WTC11 (cell line): ENCODE results near the gene LIF. TPM values are rescaled to one million over a fixed set of nuclear protein-coding genes. Genes with fewer than 3 reads are reported as not detected.

Experiments used
- ATAC-seq: fragments of 200-7000 bp; cut with Tn5 transposase; 2 replicates; pipeline ENCODE4 v1.10.0; 2021; ENCODE audit warnings: mild to moderate bottlenecking, moderate library complexity
- CTCF ChIA-PET: fragments of 300-600 bp; sonication (Branson Sonifier 250); formaldehyde crosslinking; loops from one replicate; lab custom pipeline; 2021; ENCODE audit warnings: antibody characterized with exemption; lab: Charles Lee
- POLR2A ChIA-PET: fragments of 350-600 bp; sonication (Branson Sonifier 250); formaldehyde crosslinking; loops from one replicate; lab custom pipeline; 2021; ENCODE audit warnings: antibody characterized with exemption; lab: Charles Lee
- DNase-seq: peaks from one replicate; pipeline ENCODE4 v3.0.0; 2021; ENCODE audit warnings: low spot score
- H3K27ac Mint-ChIP-seq: 2 replicates; pipeline ENCODE4 v1.8.0; 2021; ENCODE audit warnings: mixed read lengths
- H3K27me3 Mint-ChIP-seq: 2 replicates; pipeline ENCODE4 v1.8.0; 2021; ENCODE audit warnings: low read depth, mild to moderate bottlenecking, moderate library complexity, mixed read lengths
- H3K36me3 Mint-ChIP-seq: 2 replicates; pipeline ENCODE4 v1.8.0; 2021; ENCODE audit warnings: mixed read lengths
- H3K4me1 Mint-ChIP-seq: 2 replicates; pipeline ENCODE4 v1.8.0; 2022; ENCODE audit warnings: mixed read lengths
- H3K4me3 Mint-ChIP-seq: 2 replicates; pipeline ENCODE4 v1.8.0; 2021; ENCODE audit warnings: mild to moderate bottlenecking, moderate library complexity, mixed read lengths
- H3K9me3 Mint-ChIP-seq: 2 replicates; pipeline ENCODE4 v1.8.0; 2021; ENCODE audit warnings: mixed read lengths
- GABPB1 ChIP-seq: sonication (generic); formaldehyde crosslinking; IDR thresholded peaks from 2 replicates; pipeline ENCODE4 v1.8.1; 2023; ENCODE audit warnings: mild to moderate bottlenecking, missing genetic modification reagents
- GTF2I ChIP-seq: fragments of 250-450 bp; sonication (Bioruptor Pico); conservative IDR thresholded peaks from 2 replicates; pipeline ENCODE4 v1.4.0; 2021; ENCODE audit warnings: mild to moderate bottlenecking
- HMGA2 ChIP-seq: fragments of 250-450 bp; sonication (Bioruptor Pico); IDR thresholded peaks from 2 replicates; pipeline ENCODE4 v1.4.0; 2021; ENCODE audit warnings: mild to moderate bottlenecking, moderate library complexity
- JAZF1 ChIP-seq: fragments of 250-450 bp; sonication (Bioruptor Pico); IDR thresholded peaks from 2 replicates; pipeline ENCODE4 v1.9.0; 2021; ENCODE audit warnings: moderate library complexity, mild to moderate bottlenecking, inconsistent platforms
- RELA ChIP-seq: sonication (generic); formaldehyde crosslinking; IDR thresholded peaks from 2 replicates; pipeline ENCODE4 v1.8.1; 2022; ENCODE audit warnings: missing genetic modification reagents, mild to moderate bottlenecking, borderline replicate concordance
- SMAD3 ChIP-seq: sonication (generic); formaldehyde crosslinking; IDR thresholded peaks from 2 replicates; pipeline ENCODE4 v1.8.0; 2022; ENCODE audit warnings: missing genetic modification reagents, mild to moderate bottlenecking, borderline replicate concordance
- SP1 ChIP-seq: sonication (generic); formaldehyde crosslinking; conservative IDR thresholded peaks from 2 replicates; pipeline ENCODE4 v1.8.1; 2022; ENCODE audit warnings: missing genetic modification reagents
- ZBTB21 ChIP-seq: sonication (generic); formaldehyde crosslinking; IDR thresholded peaks from 2 replicates; pipeline ENCODE4 v1.8.1; 2023; ENCODE audit warnings: mild to moderate bottlenecking, missing genetic modification reagents, borderline replicate concordance
- total RNA-seq: library from RNA; stranded (reverse); gene quantifications from 3 replicates; pipeline ENCODE4 v1.2.3, GENCODE V29; 2021
- TF ChIP-seq, protein P1 (sequence below): fragments of 250-450 bp; sonication (Bioruptor Pico); conservative IDR thresholded peaks from 2 replicates; pipeline ENCODE4 v1.9.0; 2021; ENCODE audit warnings: mild to moderate bottlenecking
- TF ChIP-seq, protein P2 (sequence below): sonication (generic); formaldehyde crosslinking; IDR thresholded peaks from 2 replicates; pipeline ENCODE4 v1.8.0; 2023; ENCODE audit warnings: missing genetic modification reagents, mild to moderate bottlenecking, borderline replicate concordance
- TF ChIP-seq, protein P3 (sequence below): sonication (generic); formaldehyde crosslinking; IDR thresholded peaks from 2 replicates; pipeline ENCODE4 v1.8.0; 2022; ENCODE audit warnings: mild to moderate bottlenecking, missing genetic modification reagents
- TF ChIP-seq, protein P4 (sequence below): sonication (generic); formaldehyde crosslinking; IDR thresholded peaks from 2 replicates; pipeline ENCODE4 v1.8.1; 2022; ENCODE audit warnings: low read depth, mild to moderate bottlenecking, moderate library complexity, missing genetic modification reagents, borderline replicate concordance
- TF ChIP-seq, protein P5 (sequence below): sonication (generic); formaldehyde crosslinking; conservative IDR thresholded peaks from 2 replicates; pipeline ENCODE4 v1.8.1; 2023; ENCODE audit warnings: mild to moderate bottlenecking, low read depth, missing genetic modification reagents, moderate library complexity

The LIF gene
- total RNA-seq, 1 experiment from 2014 or later = 7.2 TPM

DNA sequence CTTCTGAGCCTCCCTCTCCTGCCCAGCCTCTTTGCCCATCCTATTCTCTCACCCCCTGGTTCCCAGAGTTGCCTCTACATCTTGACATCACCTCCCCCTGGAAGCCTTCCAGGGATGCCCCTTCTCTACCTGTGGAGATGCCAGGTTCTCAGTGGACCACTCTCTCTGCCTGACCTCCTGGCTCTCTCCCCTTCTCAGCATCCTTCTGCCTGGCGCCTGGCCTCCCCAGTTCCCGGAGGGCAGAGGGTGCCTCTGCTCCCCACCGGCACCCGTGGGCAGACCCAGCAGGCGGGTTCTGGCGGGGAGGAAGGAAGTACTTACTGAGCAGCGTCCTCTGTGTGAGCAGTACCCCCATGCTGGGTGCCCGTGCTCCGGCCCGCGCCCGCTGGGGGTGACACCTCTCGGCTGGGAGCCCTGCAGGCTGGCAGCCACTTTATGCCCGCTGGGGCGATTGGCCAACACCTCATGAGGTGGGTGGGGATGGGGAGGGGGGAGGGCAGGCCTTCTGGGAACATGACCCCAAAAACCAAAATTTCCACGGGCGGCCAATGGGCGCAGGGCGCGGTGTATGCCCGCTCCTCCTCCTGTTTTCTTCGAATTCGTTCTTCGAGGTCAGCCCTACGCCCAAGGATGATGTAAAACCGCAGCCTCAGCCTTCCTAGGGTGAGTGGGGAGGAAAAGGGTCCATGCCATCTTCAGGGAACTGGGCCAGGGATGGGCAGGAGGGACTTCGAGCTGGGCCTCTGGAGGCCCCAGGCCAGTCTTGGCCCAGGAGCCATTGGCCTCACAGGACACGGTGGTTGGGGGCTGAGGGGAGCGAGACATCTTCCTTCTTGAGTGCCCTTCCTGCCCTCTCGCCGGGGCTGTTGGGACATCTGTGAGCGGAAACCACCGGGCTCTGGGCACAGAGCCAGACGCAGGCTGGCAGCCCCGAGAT lies 20.2 kb upstream of the LIF start, which contains the start of gene OSM:
Gene OSM (minus strand): TSS at position 407 of the 937 bp plus-strand sequence. CDS start 52 bp downstream, at position 355.
- CTCF ChIA-PET = no interaction called here
- no peak for ATAC-seq
- no peaks in the 10 kb centered on the region for H3K9me3 Mint-ChIP-seq
- no peaks in the 10 kb centered on the region for H3K36me3 Mint-ChIP-seq
- POLR2A ChIA-PET = interaction anchor here (0.6 kb wide), 1 partner anchor 47 kb away, joined by 3 read pairs; no protein-coding TSS in a partner anchor
- no peak within 1 kb of the TSS for H3K27ac Mint-ChIP-seq
- peaks cover 5% of the 10 kb centered on the region for H3K4me1 Mint-ChIP-seq
- TF ChIP-seq, protein P1, sequence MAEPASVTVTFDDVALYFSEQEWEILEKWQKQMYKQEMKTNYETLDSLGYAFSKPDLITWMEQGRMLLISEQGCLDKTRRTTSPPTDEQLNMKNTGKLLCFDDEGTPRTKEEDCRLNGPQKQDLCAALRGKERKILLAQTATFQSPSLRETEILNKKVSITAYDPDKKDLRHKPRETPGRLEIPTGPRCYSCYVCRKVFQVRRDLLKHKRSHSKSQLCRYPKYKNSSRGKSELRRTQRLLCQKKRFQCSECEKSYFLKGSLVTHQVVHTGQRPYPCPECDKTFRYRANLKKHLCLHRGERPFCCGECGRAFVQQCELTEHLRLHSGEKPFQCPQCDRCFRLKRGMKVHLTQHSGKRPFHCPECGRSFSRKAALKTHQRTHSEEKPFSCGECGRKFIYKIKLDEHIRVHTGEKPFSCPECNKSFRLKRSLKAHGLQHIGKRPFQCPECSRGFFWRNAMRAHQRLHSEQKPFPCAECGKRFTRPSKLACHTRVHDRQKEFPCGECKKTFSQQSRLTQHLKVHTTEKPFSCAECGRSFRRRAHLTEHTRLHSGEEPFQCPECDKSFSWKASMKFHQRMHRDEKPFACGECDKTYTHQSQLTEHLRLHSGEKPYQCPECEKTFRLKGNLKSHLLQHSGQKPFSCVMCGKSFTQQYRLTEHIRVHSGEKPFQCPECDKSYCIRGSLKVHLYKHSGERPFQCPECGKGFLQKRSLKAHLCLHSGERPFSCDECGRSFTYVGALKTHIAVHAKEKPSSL (CRISPR knock-in tag) = no peak
- TF ChIP-seq RELA (CRISPR knock-in tag) (no peak), GABPB1 (CRISPR knock-in tag) (no peak), SP1 (CRISPR knock-in tag) (no peak), ZBTB21 (CRISPR knock-in tag) (no peak), HMGA2 (no peak), SMAD3 (CRISPR knock-in tag) (no peak), GTF2I (CRISPR knock-in tag) (no peak), JAZF1 (CRISPR knock-in tag) (no peak)
- TF ChIP-seq, protein P2, sequence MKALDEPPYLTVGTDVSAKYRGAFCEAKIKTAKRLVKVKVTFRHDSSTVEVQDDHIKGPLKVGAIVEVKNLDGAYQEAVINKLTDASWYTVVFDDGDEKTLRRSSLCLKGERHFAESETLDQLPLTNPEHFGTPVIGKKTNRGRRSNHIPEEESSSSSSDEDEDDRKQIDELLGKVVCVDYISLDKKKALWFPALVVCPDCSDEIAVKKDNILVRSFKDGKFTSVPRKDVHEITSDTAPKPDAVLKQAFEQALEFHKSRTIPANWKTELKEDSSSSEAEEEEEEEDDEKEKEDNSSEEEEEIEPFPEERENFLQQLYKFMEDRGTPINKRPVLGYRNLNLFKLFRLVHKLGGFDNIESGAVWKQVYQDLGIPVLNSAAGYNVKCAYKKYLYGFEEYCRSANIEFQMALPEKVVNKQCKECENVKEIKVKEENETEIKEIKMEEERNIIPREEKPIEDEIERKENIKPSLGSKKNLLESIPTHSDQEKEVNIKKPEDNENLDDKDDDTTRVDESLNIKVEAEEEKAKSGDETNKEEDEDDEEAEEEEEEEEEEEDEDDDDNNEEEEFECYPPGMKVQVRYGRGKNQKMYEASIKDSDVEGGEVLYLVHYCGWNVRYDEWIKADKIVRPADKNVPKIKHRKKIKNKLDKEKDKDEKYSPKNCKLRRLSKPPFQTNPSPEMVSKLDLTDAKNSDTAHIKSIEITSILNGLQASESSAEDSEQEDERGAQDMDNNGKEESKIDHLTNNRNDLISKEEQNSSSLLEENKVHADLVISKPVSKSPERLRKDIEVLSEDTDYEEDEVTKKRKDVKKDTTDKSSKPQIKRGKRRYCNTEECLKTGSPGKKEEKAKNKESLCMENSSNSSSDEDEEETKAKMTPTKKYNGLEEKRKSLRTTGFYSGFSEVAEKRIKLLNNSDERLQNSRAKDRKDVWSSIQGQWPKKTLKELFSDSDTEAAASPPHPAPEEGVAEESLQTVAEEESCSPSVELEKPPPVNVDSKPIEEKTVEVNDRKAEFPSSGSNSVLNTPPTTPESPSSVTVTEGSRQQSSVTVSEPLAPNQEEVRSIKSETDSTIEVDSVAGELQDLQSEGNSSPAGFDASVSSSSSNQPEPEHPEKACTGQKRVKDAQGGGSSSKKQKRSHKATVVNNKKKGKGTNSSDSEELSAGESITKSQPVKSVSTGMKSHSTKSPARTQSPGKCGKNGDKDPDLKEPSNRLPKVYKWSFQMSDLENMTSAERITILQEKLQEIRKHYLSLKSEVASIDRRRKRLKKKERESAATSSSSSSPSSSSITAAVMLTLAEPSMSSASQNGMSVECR = no peak
- TF ChIP-seq, protein P3, sequence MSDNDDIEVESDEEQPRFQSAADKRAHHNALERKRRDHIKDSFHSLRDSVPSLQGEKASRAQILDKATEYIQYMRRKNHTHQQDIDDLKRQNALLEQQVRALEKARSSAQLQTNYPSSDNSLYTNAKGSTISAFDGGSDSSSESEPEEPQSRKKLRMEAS (CRISPR knock-in tag) = no peak
- TF ChIP-seq, protein P4, sequence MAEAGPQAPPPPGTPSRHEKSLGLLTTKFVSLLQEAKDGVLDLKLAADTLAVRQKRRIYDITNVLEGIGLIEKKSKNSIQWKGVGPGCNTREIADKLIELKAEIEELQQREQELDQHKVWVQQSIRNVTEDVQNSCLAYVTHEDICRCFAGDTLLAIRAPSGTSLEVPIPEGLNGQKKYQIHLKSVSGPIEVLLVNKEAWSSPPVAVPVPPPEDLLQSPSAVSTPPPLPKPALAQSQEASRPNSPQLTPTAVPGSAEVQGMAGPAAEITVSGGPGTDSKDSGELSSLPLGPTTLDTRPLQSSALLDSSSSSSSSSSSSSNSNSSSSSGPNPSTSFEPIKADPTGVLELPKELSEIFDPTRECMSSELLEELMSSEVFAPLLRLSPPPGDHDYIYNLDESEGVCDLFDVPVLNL (CRISPR knock-in tag) = no peak
- TF ChIP-seq, protein P5, sequence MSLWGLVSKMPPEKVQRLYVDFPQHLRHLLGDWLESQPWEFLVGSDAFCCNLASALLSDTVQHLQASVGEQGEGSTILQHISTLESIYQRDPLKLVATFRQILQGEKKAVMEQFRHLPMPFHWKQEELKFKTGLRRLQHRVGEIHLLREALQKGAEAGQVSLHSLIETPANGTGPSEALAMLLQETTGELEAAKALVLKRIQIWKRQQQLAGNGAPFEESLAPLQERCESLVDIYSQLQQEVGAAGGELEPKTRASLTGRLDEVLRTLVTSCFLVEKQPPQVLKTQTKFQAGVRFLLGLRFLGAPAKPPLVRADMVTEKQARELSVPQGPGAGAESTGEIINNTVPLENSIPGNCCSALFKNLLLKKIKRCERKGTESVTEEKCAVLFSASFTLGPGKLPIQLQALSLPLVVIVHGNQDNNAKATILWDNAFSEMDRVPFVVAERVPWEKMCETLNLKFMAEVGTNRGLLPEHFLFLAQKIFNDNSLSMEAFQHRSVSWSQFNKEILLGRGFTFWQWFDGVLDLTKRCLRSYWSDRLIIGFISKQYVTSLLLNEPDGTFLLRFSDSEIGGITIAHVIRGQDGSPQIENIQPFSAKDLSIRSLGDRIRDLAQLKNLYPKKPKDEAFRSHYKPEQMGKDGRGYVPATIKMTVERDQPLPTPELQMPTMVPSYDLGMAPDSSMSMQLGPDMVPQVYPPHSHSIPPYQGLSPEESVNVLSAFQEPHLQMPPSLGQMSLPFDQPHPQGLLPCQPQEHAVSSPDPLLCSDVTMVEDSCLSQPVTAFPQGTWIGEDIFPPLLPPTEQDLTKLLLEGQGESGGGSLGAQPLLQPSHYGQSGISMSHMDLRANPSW = no peak
- TF ChIP-seq, all 79 proteins: peak for 0
- H3K4me3 Mint-ChIP-seq = no peak within 1 kb of the TSS
- DNase-seq = no peak
- peaks cover 7% of the 10 kb centered on the region for H3K27me3 Mint-ChIP-seq
